K562 (cell line): Measurements from ENCODE around the gene GLIS2. TPM values are rescaled to one million over a fixed set of nuclear protein-coding genes. Genes with fewer than 3 reads are reported as not detected.

Source experiments
- ATAC-seq: fragments of 200-7000 bp; cut with Tn5 transposase; 3 replicates; pipeline ENCODE4 v1.9.1; 2020; ENCODE audit warnings: moderate library complexity
- BruUV-seq: library from RNA; stranded (reverse); fragments of 400-500 nt; replicated peaks from 2 replicates; lab custom pipeline; 2021; lab: Mats Ljungman, UMichigan
- CTCF ChIA-PET: fragments of 300-600 bp; formaldehyde crosslinking; extraction: SDS; loops from one replicate; lab custom pipeline; 2021; ENCODE audit warnings: low intra/inter-chr PET ratio; lab: Yijun Ruan, JAX
- POLR2A ChIA-PET: fragments of 300-600, 350-650 bp; sonication (Branson Sonifier 250); formaldehyde crosslinking; extraction: SDS; loops from one replicate; lab custom pipeline; 2021; ENCODE audit warnings: antibody characterized with exemption, inconsistent platforms; lab: Yijun Ruan, JAX
- DNase-seq, 4 experiments: peaks; one replicate each; pipeline versions ENCODE4 v3.0.0 to v3.0.0-alpha.2; 2011 to 2018; ENCODE audit warnings: low spot score in 3 of 4, mixed read lengths in 3 of 4; ENCODE audit errors: extremely low read depth in 1 of 4
- FAIRE-seq: peaks from 2 replicates; lab custom pipeline; 2011; peaks lifted over from hg19 to GRCh38; lab: Jason Lieb, UNC
- H2AFZ ChIP-seq: 2 replicates; pipeline ENCODE4 v1.6.0; 2011; ENCODE audit warnings: low read depth, low read length, control low read depth, inconsistent platforms
- H3K27ac ChIP-seq: fragments of 200-600 bp; 3 replicates; pipeline ENCODE4 v1.8.0; 2011; ENCODE audit warnings: low read depth, mild to moderate bottlenecking, control low read depth, inconsistent platforms, low read length, moderate library complexity, mixed read lengths; ENCODE audit errors: extremely low read depth
- H3K27me3 ChIP-seq, 2 experiments: fragments of 300-600 bp in 1 of 2; 2 replicates in 1 of 2; 3 replicates in 1 of 2; pipeline versions ENCODE4 v1.6.0 to v1.8.0; 2011; ENCODE audit warnings: inconsistent platforms in 2 of 2, low read length in 2 of 2, mild to moderate bottlenecking in 1 of 2, mixed read lengths in 1 of 2, moderate library complexity in 1 of 2; ENCODE audit not compliant: control insufficient read depth in 2 of 2, insufficient read depth in 2 of 2
- H3K36me3 ChIP-seq: fragments of 300-600 bp; 3 replicates; pipeline ENCODE4 v1.8.0; 2011; ENCODE audit warnings: mild to moderate bottlenecking, low read length, inconsistent platforms; ENCODE audit not compliant: control insufficient read depth, insufficient read depth
- H3K4me1 ChIP-seq, 2 experiments: fragments of 200-600 bp in 1 of 2; replicated peaks in 1 of 2; 2 replicates in 1 of 2; 3 replicates in 1 of 2; pipeline versions ENCODE4 v1.5.1 to v1.8.0; 2011; ENCODE audit warnings: inconsistent platforms in 2 of 2, low read length in 2 of 2, mild to moderate bottlenecking in 1 of 2, mixed read lengths in 1 of 2, moderate library complexity in 1 of 2; ENCODE audit not compliant: control insufficient read depth in 2 of 2, insufficient read depth in 2 of 2
- H3K4me2 ChIP-seq: 2 replicates; pipeline ENCODE4 v1.6.1; 2011; ENCODE audit warnings: low read length, control low read depth, inconsistent platforms, mixed read lengths; ENCODE audit not compliant: insufficient read depth
- H3K4me3 ChIP-seq: fragments of 200-600 bp; sonication (generic), shearing (Covaris generic); 2 replicates; pipeline ENCODE4 v1.5.1; 2016; ENCODE audit warnings: control low read depth, inconsistent platforms
- H3K79me2 ChIP-seq: fragments of 200-600 bp; 3 replicates; pipeline ENCODE4 v1.8.0; 2011; ENCODE audit warnings: low read length, inconsistent platforms; ENCODE audit not compliant: control insufficient read depth, insufficient read depth
- H3K9ac ChIP-seq, 2 experiments: 2 replicates each; pipeline versions ENCODE4 v1.6.0 to v1.6.1; 2011; ENCODE audit warnings: low read depth in 2 of 2, low read length in 2 of 2, control low read depth in 1 of 2, inconsistent platforms in 1 of 2, mild to moderate bottlenecking in 1 of 2, mixed read lengths in 1 of 2; ENCODE audit not compliant: insufficient read depth in 1 of 2
- H3K9me1 ChIP-seq: one replicate; pipeline ENCODE4 v1.6.0; 2011; ENCODE audit warnings: inconsistent platforms, mild to moderate bottlenecking, low read length, moderate library complexity; ENCODE audit not compliant: control insufficient read depth, insufficient read depth
- H3K9me3 ChIP-seq: replicated peaks from 2 replicates; pipeline ENCODE4 v1.5.1; 2011; ENCODE audit warnings: low read depth, low read length, inconsistent platforms; ENCODE audit not compliant: control insufficient read depth, insufficient read depth
- H4K20me1 ChIP-seq: replicated peaks from 2 replicates; pipeline ENCODE4 v1.6.1; 2011; ENCODE audit warnings: low read length, inconsistent platforms, mixed read lengths; ENCODE audit not compliant: control insufficient read depth, insufficient read depth
- CTBP1 ChIP-seq: fragments of 450-650 bp; IDR thresholded peaks from 2 replicates; pipeline ENCODE4 v1.6.1; 2016; ENCODE audit warnings: borderline replicate concordance
- FOXJ3 ChIP-seq: sonication (generic); formaldehyde crosslinking; IDR thresholded peaks from 2 replicates; pipeline ENCODE4 v1.4.0; 2020; ENCODE audit warnings: mild to moderate bottlenecking, missing genetic modification reagents
- KDM5B ChIP-seq: fragments of 200-600 bp; sonication (generic); IDR thresholded peaks from 2 replicates; pipeline ENCODE4 v1.6.1; 2012; ENCODE audit warnings: low read depth, mild to moderate bottlenecking, moderate library complexity, low read length, control low read depth, inconsistent platforms; ENCODE audit not compliant: insufficient replicate concordance
- KLF6 ChIP-seq: fragments of 250-450 bp; sonication (Bioruptor Pico); IDR thresholded peaks from 2 replicates; pipeline ENCODE4 v1.4.0; 2020; ENCODE audit warnings: mild to moderate bottlenecking, moderate library complexity, borderline replicate concordance
- MYC ChIP-seq, 2 experiments: fragments of 250-450 bp in 1 of 2; sonication (Bioruptor Pico) in 1 of 2; IDR thresholded peaks; 2 replicates each; pipeline versions ENCODE4 v1.5.1 to v1.6.1; 2012 to 2021; ENCODE audit warnings: low read depth in 2 of 2, borderline replicate concordance in 1 of 2, improper control_type of control experiment in 1 of 2, low read length in 1 of 2, mild to moderate bottlenecking in 1 of 2, moderate library complexity in 1 of 2
- PTRF ChIP-seq: fragments of 450-650 bp; IDR thresholded peaks from 2 replicates; pipeline ENCODE4 v1.6.1; 2016; ENCODE audit warnings: mild to moderate bottlenecking, missing genetic modification characterization, missing compliant biosample characterization
- WGBS: fragments of 100-300 bp; shearing (Covaris generic); methylation state at CpG from one replicate; pipeline ENCODE4 v1.1.6; 2016; ENCODE audit warnings: low coverage, mixed read lengths; ENCODE audit not compliant: insufficient coverage; ENCODE audit errors: missing lambda C conversion rate; 5-methylcytosine and 5-hydroxymethylcytosine counted together
- in situ Hi-C: fragments of 300-500 bp; cut with MboI; formaldehyde crosslinking; loops from 4 replicates; pipeline ENCODE4 v1.15.0; 2018; ENCODE audit warnings: inconsistent platforms, mixed read lengths
- intact Hi-C: fragments of 100-400 bp; cut with micrococcal nuclease; formaldehyde crosslinking; loops from 2 replicates; pipeline ENCODE4 v1.14.2; 2022
- polyA plus RNA-seq, 8 experiments: library from polyadenylated mRNA; depleted of rRNA in 4 of 8; stranded (reverse) in 5 of 8; unstranded in 3 of 8; fragments of >200 nt; fragmentation: Nextera tagmentation in 2 of 8; fragmentation: Illumina TruSeq in 1 of 8; extraction: Ambion mirVana in 2 of 8; extraction: Trizol in 1 of 8; gene quantifications; 2 replicates each; pipeline versions ENCODE4 v1.2.1 to v1.2.3, GENCODE V29; 2011 to 2014; ENCODE audit warnings: inconsistent platforms in 1 of 8, missing spikeins in 1 of 8
- total RNA-seq, 7 experiments: library from RNA; depleted of rRNA in 6 of 7; stranded (reverse); fragments of >200 nt in 6 of 7; fragmentation: Illumina TruSeq in 2 of 7; extraction: Trizol in 2 of 7; gene quantifications; 2 replicates each; pipeline versions ENCODE4 v1.2.1 to v1.2.3, GENCODE V29; 2011 to 2021; ENCODE audit warnings: low replicate concordance in 1 of 7
- TF ChIP-seq, protein P1 (sequence below): fragments of 250-450 bp; sonication (Bioruptor Pico); IDR thresholded peaks from 2 replicates; pipeline ENCODE4 v1.8.0; 2022; ENCODE audit warnings: inconsistent platforms
- TF ChIP-seq, protein P2 (sequence below), 2 experiments: fragments of 200-800 bp in 1 of 2; sonication (Bioruptor generic) in 1 of 2; sonication (generic) in 1 of 2; formaldehyde crosslinking in 1 of 2; IDR thresholded peaks in 1 of 2; conservative IDR thresholded peaks in 1 of 2; 2 replicates each; pipeline versions ENCODE4 v1.5.0 to v1.6.1; 2016 to 2020; ENCODE audit warnings: missing compliant biosample characterization in 1 of 2, missing genetic modification characterization in 1 of 2, missing genetic modification reagents in 1 of 2
- TF ChIP-seq, protein P3 (sequence below): IDR thresholded peaks from 2 replicates; pipeline ENCODE4 v1.6.1; 2014; ENCODE audit warnings: antibody characterized with exemption

The GLIS2 gene
- total and polyA plus RNA-seq, 9 of the 15 experiments (the other 6 are each of a cell fraction or from before 2014, with no cell fraction given), result 0.10 to 9.0 (median 0.57) TPM

DNA sequence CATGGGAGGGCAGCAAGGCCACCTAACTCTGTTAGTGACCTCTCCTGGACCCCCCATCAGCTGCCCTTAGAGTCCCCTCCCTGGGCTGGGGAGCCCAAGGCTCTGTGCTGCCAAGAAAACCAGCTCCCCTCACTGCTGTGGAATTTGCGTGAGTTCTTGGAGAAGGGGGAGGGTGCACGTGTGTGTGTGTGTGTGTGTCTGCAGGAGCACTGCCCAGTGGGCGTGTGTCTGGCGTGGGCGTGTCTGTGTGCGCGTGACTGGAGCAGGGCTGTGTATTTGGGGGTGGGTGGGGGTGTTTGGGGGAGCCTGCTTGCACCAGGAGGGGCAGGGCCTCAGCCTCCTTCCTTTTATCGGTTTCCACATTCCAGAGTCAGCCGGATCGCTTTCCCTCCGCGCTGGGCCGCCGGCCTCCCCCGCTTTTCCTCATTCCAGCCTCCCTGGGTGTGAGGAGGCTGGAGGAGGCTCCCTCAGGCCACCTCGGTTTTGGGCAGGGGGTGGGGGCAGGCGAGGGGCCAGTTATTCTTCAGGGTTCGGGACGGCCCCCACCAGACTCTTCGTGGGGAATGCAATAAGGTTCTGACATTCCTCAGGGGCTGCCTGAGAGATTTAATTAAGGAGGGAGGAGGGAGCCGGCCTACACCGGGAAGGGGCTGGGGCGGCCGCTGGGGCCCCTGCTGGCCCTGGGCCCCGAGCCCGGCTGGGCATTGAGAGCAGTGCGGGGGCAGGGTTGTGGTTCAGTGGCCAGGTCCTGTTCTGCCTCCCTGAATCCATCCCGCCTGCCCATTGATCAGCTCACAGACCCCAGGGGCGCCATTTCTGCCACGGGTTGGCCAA is 58.3 kb downstream of the GLIS2 start (continued):
- TF ChIP-seq, protein P1, sequence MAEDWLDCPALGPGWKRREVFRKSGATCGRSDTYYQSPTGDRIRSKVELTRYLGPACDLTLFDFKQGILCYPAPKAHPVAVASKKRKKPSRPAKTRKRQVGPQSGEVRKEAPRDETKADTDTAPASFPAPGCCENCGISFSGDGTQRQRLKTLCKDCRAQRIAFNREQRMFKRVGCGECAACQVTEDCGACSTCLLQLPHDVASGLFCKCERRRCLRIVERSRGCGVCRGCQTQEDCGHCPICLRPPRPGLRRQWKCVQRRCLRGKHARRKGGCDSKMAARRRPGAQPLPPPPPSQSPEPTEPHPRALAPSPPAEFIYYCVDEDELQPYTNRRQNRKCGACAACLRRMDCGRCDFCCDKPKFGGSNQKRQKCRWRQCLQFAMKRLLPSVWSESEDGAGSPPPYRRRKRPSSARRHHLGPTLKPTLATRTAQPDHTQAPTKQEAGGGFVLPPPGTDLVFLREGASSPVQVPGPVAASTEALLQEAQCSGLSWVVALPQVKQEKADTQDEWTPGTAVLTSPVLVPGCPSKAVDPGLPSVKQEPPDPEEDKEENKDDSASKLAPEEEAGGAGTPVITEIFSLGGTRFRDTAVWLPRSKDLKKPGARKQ (CRISPR knock-in tag), result no peak
- TF ChIP-seq FOXJ3, result no peak
- no peak for TF ChIP-seq KDM5B
- TF ChIP-seq, protein P2, sequence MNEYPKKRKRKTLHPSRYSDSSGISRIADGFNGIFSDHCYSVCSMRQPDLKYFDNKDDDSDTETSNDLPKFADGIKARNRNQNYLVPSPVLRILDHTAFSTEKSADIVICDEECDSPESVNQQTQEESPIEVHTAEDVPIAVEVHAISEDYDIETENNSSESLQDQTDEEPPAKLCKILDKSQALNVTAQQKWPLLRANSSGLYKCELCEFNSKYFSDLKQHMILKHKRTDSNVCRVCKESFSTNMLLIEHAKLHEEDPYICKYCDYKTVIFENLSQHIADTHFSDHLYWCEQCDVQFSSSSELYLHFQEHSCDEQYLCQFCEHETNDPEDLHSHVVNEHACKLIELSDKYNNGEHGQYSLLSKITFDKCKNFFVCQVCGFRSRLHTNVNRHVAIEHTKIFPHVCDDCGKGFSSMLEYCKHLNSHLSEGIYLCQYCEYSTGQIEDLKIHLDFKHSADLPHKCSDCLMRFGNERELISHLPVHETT (CRISPR knock-in tag; conservative IDR thresholded peaks at IDR 0.05 in 1 of 2, IDR thresholded peaks at IDR 0.05 in 1 of 2), result no peak

DNA sequence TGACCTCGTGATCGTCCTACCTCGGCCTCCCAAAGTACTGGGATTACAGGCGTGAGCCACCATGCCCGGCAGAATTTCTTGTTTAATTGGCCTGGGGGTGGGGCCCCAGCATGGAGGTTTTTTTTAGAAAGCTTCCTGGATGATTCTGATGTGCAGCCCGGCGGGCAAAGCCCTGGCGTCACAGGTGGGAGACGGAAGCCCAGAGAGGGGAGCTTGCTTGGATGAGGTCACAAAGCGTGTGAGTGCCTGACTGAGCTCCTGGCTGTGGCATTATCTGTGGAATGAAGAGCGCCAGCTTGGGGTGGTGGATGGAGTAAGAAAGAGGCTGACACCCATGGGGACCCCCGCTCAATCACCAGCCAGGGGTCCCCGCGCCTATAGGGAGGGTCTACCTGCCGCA is 59.9 kb downstream of the GLIS2 start:
- Histone ChIP-seq H3K36me3 (peaks cover 6% of the 10 kb centered on the region; the same call in 1 of the 3 replicates), H4K20me1 (peaks cover 4% of the 10 kb centered on the region; the same call in 1 of the 2 replicates), H3K9me3 (no peaks in the 10 kb centered on the region), H3K79me2 (peaks cover 14% of the 10 kb centered on the region), H3K27ac (no peak overlapping the region), H3K4me1 (peaks cover 41 to 93% of the 10 kb centered on the region in 2 experiments), H3K4me2 (no peak overlapping the region), H3K9ac (no peak overlapping the region; a peak in 1 of 4 replicates), H3K4me3 (no peak overlapping the region), H3K9me1 (peaks cover 5% of the 10 kb centered on the region), H3K27me3 (no peaks in the 10 kb centered on the region), H2AFZ (no peak overlapping the region)
- ChIA-PET POLR2A (interaction anchor here (0.6 to 1.2 kb wide), 2 partner anchors 12 to 22 kb away, joined by 3 read pairs; no protein-coding TSS in a partner anchor), CTCF (no interaction called here)
- BruUV-seq, result no TSS peak
- in situ Hi-C loops, result no loop called here
- DNase-seq, result no peak
- no peak for FAIRE-seq
- 87% methylated on average over 11 of the region's 15 CpGs for WGBS
- ATAC-seq, result no peak
- intact Hi-C loops, result no loop called here
- TF ChIP-seq MYC (IDR thresholded peaks at IDR 0.05; ENCODE audit: low read depth, low read length), result no peak
- TF ChIP-seq MYC (CRISPR knock-in tag; IDR thresholded peaks at IDR 0.05; ENCODE audit: borderline replicate concordance, low read depth), result no peak
- no peak for TF ChIP-seq CTBP1
- TF ChIP-seq, protein P3, sequence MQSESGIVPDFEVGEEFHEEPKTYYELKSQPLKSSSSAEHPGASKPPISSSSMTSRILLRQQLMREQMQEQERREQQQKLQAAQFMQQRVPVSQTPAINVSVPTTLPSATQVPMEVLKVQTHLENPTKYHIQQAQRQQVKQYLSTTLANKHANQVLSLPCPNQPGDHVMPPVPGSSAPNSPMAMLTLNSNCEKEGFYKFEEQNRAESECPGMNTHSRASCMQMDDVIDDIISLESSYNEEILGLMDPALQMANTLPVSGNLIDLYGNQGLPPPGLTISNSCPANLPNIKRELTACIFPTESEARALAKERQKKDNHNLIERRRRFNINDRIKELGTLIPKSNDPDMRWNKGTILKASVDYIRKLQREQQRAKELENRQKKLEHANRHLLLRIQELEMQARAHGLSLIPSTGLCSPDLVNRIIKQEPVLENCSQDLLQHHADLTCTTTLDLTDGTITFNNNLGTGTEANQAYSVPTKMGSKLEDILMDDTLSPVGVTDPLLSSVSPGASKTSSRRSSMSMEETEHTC, result no peak
- no peak for TF ChIP-seq PTRF
- no peak for TF ChIP-seq KLF6 (CRISPR knock-in tag)
